ENCODE results near the gene RIMS4. TPM values are rescaled to one million over a fixed set of nuclear protein-coding genes. Genes with fewer than 3 reads are reported as not detected.

RIMS4 gene
- total and polyA plus RNA-seq, 10 of the 15 experiments (the other 5 are each of a cell fraction or from before 2014, with no cell fraction given) = under 0.01 to 0.07 (median 0.05) TPM; not detected in 5

DNA sequence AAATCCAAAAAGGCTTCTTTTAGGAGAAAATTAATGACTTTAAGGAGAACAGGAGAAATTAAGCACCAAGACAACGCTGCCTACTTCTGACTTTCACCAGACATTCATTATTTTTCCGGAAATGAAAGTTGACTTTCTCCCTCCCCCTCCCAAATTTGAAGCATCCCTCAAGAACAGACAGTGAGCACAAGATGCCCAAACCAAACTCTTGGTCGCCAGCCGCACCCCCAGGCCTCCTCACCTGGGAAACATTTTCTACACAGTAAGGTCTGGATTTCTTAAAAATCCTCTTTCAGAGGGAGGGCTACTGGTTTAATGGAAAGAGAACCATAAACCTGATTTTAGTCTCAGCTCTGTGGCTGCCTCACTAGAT is 2.7 kb downstream of the RIMS4 start:
- H2AFZ ChIP-seq (ENCODE audit: control insufficient read depth, low read depth, low read length) = no peak overlapping the region
- H3K4me1 ChIP-seq (ENCODE audit: control insufficient read depth, insufficient read depth, low read length) = no peaks in the 10 kb centered on the region
- no peak overlapping the region for H3K4me3 ChIP-seq
- no TSS peak for BruUV-seq (replicated peaks)
- no peaks in the 10 kb centered on the region for H3K9me3 ChIP-seq (replicated peaks; ENCODE audit: control insufficient read depth, insufficient read depth, low read length)
- FAIRE-seq (no peak), DNase-seq (ENCODE audit: low read depth, low spot score) (no peak), ATAC-seq (no peak)
- in situ Hi-C loops (cut with MboI) (no loop called here), intact Hi-C loops (cut with micrococcal nuclease; ENCODE audit: unreplicated experiment) (no loop called here)
- WGBS (ENCODE audit: insufficient coverage, insufficient replicate concordance, low lambda C conversion rate, missing lambda C conversion rate) = 13% methylated on average over 4 of the region's 4 CpGs
- no peak overlapping the region for H3K9ac ChIP-seq (ENCODE audit: control insufficient read depth, insufficient read depth, low read length)
- ChIA-PET SMC1A (ENCODE audit: uncharacterized antibody, unreplicated experiment) (no interaction called here), RAD21 (ENCODE audit: unreplicated experiment) (no interaction called here), CTCF (no interaction called here), POLR2A (no interaction called here)
- no peaks in the 10 kb centered on the region for H3K36me3 ChIP-seq (ENCODE audit: control insufficient read depth in 2 of 2, insufficient read depth in 2 of 2, low read length in 1 of 2)
- TF ChIP-seq NFIC (IDR thresholded peaks at IDR 0.05; ENCODE audit: low read depth, low read length) = no peak
- TF ChIP-seq ESRRA (IDR thresholded peaks at IDR 0.05; ENCODE audit: low read length) = no peak
- TF ChIP-seq, protein P1, sequence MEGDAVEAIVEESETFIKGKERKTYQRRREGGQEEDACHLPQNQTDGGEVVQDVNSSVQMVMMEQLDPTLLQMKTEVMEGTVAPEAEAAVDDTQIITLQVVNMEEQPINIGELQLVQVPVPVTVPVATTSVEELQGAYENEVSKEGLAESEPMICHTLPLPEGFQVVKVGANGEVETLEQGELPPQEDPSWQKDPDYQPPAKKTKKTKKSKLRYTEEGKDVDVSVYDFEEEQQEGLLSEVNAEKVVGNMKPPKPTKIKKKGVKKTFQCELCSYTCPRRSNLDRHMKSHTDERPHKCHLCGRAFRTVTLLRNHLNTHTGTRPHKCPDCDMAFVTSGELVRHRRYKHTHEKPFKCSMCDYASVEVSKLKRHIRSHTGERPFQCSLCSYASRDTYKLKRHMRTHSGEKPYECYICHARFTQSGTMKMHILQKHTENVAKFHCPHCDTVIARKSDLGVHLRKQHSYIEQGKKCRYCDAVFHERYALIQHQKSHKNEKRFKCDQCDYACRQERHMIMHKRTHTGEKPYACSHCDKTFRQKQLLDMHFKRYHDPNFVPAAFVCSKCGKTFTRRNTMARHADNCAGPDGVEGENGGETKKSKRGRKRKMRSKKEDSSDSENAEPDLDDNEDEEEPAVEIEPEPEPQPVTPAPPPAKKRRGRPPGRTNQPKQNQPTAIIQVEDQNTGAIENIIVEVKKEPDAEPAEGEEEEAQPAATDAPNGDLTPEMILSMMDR (IDR thresholded peaks at IDR 0.05 in 2 of 3, conservative IDR thresholded peaks at IDR 0.05 in 1 of 3; ENCODE audit: control insufficient read depth in 2 of 3, extremely low read depth in 1 of 3, insufficient read depth in 1 of 3, low read depth in 3 of 3, low read length in 3 of 3) = no peak
- TF ChIP-seq REST (IDR thresholded peaks at IDR 0.05; ENCODE audit: low read depth, low read length) = no peak
- TF ChIP-seq TARDBP (IDR thresholded peaks at IDR 0.05; ENCODE audit: borderline replicate concordance) = no peak
- TF ChIP-seq IKZF2 (IDR thresholded peaks at IDR 0.05) = no peak
- no peak for TF ChIP-seq ATF7 (IDR thresholded peaks at IDR 0.05; ENCODE audit: low read depth)
- no peak for TF ChIP-seq KAT2A (conservative IDR thresholded peaks at IDR 0.05; ENCODE audit: control insufficient read depth, low read depth, low read length)
- no peak for TF ChIP-seq ZNF622 (IDR thresholded peaks at IDR 0.05)
- TF ChIP-seq CREM (IDR thresholded peaks at IDR 0.05; ENCODE audit: low read depth) = no peak
- TF ChIP-seq TCF7 (IDR thresholded peaks at IDR 0.05; ENCODE audit: borderline replicate concordance) = no peak
- no peak for TF ChIP-seq NR2C1 (IDR thresholded peaks at IDR 0.05)
- no peak for TF ChIP-seq YBX1 (IDR thresholded peaks at IDR 0.05)
- no peak for TF ChIP-seq CEBPZ (IDR thresholded peaks at IDR 0.05; ENCODE audit: low read depth, low read length)
- no peak for TF ChIP-seq MEF2A (IDR thresholded peaks at IDR 0.05; ENCODE audit: insufficient read depth, low read depth, low read length)
- no peak for TF ChIP-seq SIX5 (IDR thresholded peaks at IDR 0.05; ENCODE audit: low read depth, low read length, severe bottlenecking)
- peaks cover 10 to 13% of the 10 kb centered on the region in 2 experiments for H3K27me3 ChIP-seq (replicated peaks in 1 of 2; ENCODE audit: control insufficient read depth in 2 of 2, insufficient read depth in 2 of 2, low read length in 1 of 2)
- no peaks in the 10 kb centered on the region for H3K79me2 ChIP-seq (ENCODE audit: control insufficient read depth, insufficient read depth, low read length)
- no peak overlapping the region for H3K4me2 ChIP-seq (ENCODE audit: control insufficient read depth, insufficient read depth)
- no peak overlapping the region for H3K27ac ChIP-seq (ENCODE audit: control insufficient read depth, insufficient read depth)
- no peaks in the 10 kb centered on the region; the same call in 1 of the 2 replicates for H4K20me1 ChIP-seq (ENCODE audit: control insufficient read depth, insufficient read depth)
